SKM-1 (cell line): ENCODE data around the gene CDC73.

ENCODE experiments used
- DNase-seq: peaks from one replicate; lab custom pipeline; 2025; ENCODE audit not compliant: unreplicated experiment; lab: John Stamatoyannopoulos, UW

The CDC73 gene

GRCh38 chr1:193121616-193122593 lies at the start of gene CDC73:
Gene CDC73, plus strand, starts transcription at chr1:193122031. Its CDS starts 170 bp downstream, at chr1:193122201.
- DNase-seq = peak; percentile 99

GRCh38 chr1:193077991-193078390 lies 43.8 kb upstream of the CDC73 start:
- no peak for DNase-seq

- DNase-seq = no peak
These were observed 42.6 kb upstream of the CDC73 start for GRCh38 chr1:193079187-193079586.

GRCh38 chr1:193083365-193084088 lies 38.3 kb upstream of the CDC73 start:
- DNase-seq = no peak

- no peak for DNase-seq
These were observed 36.6 kb upstream of the CDC73 start for GRCh38 chr1:193085263-193085662.

GRCh38 chr1:193086342-193086741 lies 35.5 kb upstream of the CDC73 start:
- DNase-seq = no peak

- no peak for DNase-seq
These were observed 33.9 kb upstream of the CDC73 start for GRCh38 chr1:193087893-193088292.

- DNase-seq = no peak
These were observed 31.0 kb upstream of the CDC73 start for GRCh38 chr1:193090865-193091264.

- DNase-seq = no peak
These were observed 27.7 kb upstream of the CDC73 start for GRCh38 chr1:193094112-193094511.

- no peak for DNase-seq
These were observed 19.2 kb upstream of the CDC73 start for GRCh38 chr1:193102662-193103061.

GRCh38 chr1:193103759-193104501 lies 17.9 kb upstream of the CDC73 start:
- no peak for DNase-seq

- no peak for DNase-seq
These were observed 17.3 kb upstream of the CDC73 start for GRCh38 chr1:193104502-193104906.

- peak; percentile 78 for DNase-seq
These were observed 16.7 kb upstream of the CDC73 start, which contains the start of gene GLRX2 for GRCh38 chr1:193104907-193105820. Gene GLRX2, minus strand, starts transcription at chr1:193105414. Its CDS starts 32 bp downstream, at chr1:193105382.

GRCh38 chr1:193105821-193106177 lies 16.0 kb upstream of the CDC73 start:
- DNase-seq = no peak

- DNase-seq = no peak
These were observed 13.4 kb upstream of the CDC73 start for GRCh38 chr1:193108471-193108870.

- no peak for DNase-seq
These were observed 12.2 kb upstream of the CDC73 start for GRCh38 chr1:193109619-193110018.

- no peak for DNase-seq
These were observed 11.6 kb upstream of the CDC73 start for GRCh38 chr1:193110246-193110645.

- no peak for DNase-seq
These were observed 11.0 kb upstream of the CDC73 start for GRCh38 chr1:193110864-193111263.

GRCh38 chr1:193111641-193112090 lies 10.2 kb upstream of the CDC73 start:
- no peak for DNase-seq
